Skeletal muscle tissue (tissue), 4 donors: ENCODE data around the gene RAB5A. TPM values are rescaled to one million over a fixed set of nuclear protein-coding genes. Genes with fewer than 3 reads are reported as not detected.
"Not testable (repeated sequence)": the region's sequence is repeated elsewhere in the genome, so short reads cannot be mapped to it uniquely, and the experiment has no call there.

ENCODE experiments used
- H3K27ac ChIP-seq: one replicate; pipeline ENCODE4 v1.7.0; 2013; ENCODE audit warnings: mild to moderate bottlenecking, low read depth, low read length, inconsistent platforms
- H3K27me3 ChIP-seq, 3 donors: one replicate each; pipeline ENCODE4 v1.7.0; 2013; ENCODE audit warnings: low read length in 3 of 3; ENCODE audit not compliant: control insufficient read depth in 3 of 3, insufficient read depth in 3 of 3
- H3K36me3 ChIP-seq, 3 donors: one replicate each; pipeline ENCODE4 v1.7.0; 2013; ENCODE audit warnings: low read length in 3 of 3; ENCODE audit not compliant: control insufficient read depth in 3 of 3, insufficient read depth in 3 of 3
- H3K4me1 ChIP-seq, 3 donors: one replicate each; pipeline ENCODE4 v1.7.0; 2013; ENCODE audit warnings: low read length in 3 of 3, mild to moderate bottlenecking in 3 of 3; ENCODE audit not compliant: control insufficient read depth in 3 of 3, insufficient read depth in 3 of 3
- H3K4me3 ChIP-seq, 3 donors: one replicate each; pipeline ENCODE4 v1.7.0; 2013; ENCODE audit warnings: low read length in 3 of 3
- H3K9ac ChIP-seq, 3 donors: one replicate each; pipeline ENCODE4 v1.7.0; 2013; ENCODE audit warnings: low read length in 3 of 3, mild to moderate bottlenecking in 3 of 3, moderate library complexity in 2 of 3, low read depth in 1 of 3
- H3K9me3 ChIP-seq, 3 donors: one replicate each; pipeline ENCODE4 v1.7.0; 2013; ENCODE audit warnings: low read length in 3 of 3; ENCODE audit not compliant: control insufficient read depth in 3 of 3
- total RNA-seq: library from RNA; depleted of rRNA; stranded (reverse); fragments of >200 nt; gene quantifications from one replicate; pipeline ENCODE4 v1.2.3, GENCODE V29; 2014
- donor health status: Osteomylitis.

RAB5A gene
- total RNA-seq, 1 donor from 2014 or later: 38.6 TPM

GRCh38 chr3:19967812-19968211 is 20.9 kb downstream of the RAB5A start:
- no peak overlapping the region for H3K9ac ChIP-seq
- H3K9me3 ChIP-seq: no peaks in the 10 kb centered on the region
- H3K36me3 ChIP-seq: no peaks in the 10 kb centered on the region
- no peak overlapping the region for H3K4me3 ChIP-seq
- H3K27ac ChIP-seq: no peak overlapping the region
- H3K27me3 ChIP-seq: no peaks in the 10 kb centered on the region
- no peaks in the 10 kb centered on the region for H3K4me1 ChIP-seq

GRCh38 chr3:19970327-19970726 is 23.4 kb downstream of the RAB5A start:
- H3K9me3 ChIP-seq: no peaks in the 10 kb centered on the region
- H3K36me3 ChIP-seq: peaks cover 0 to 6% (median 5%) of the 10 kb centered on the region in 3 donors
- H3K4me1 ChIP-seq: no peaks in the 10 kb centered on the region
- H3K4me3 ChIP-seq: no peak overlapping the region
- H3K9ac ChIP-seq: no peak overlapping the region
- H3K27me3 ChIP-seq: no peaks in the 10 kb centered on the region
- no peak overlapping the region for H3K27ac ChIP-seq

DNA sequence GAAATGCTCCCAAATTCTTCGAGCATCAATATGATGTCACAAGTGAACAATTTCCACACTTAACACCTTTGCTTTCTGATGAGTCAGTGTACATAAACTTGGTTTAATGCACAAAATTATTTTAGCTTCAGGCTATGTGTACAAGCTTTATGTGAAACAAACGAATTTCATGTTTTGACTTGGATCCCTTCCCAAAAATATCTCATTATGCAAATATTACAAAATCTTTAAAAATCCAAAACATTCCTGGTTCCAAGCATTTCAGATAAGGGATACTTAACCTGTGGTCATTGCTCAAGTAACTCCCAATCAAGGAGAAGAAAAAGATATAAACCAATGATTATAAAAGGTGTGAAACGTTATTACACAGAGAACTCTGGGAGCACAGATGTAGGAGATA is 25.2 kb downstream of the RAB5A start:
- H3K27me3 ChIP-seq: no peaks in the 10 kb centered on the region
- H3K9ac ChIP-seq: no peak overlapping the region
- H3K9me3 ChIP-seq: no peaks in the 10 kb centered on the region
- H3K4me3 ChIP-seq: no peak overlapping the region
- no peaks in the 10 kb centered on the region for H3K4me1 ChIP-seq
- no peak overlapping the region for H3K27ac ChIP-seq
- peaks cover 2 to 19% (median 18%) of the 10 kb centered on the region in 3 donors for H3K36me3 ChIP-seq

- not testable (repeated sequence) for H3K27ac ChIP-seq, H3K9ac ChIP-seq, H3K4me1 ChIP-seq, H3K36me3 ChIP-seq, H3K4me3 ChIP-seq, H3K27me3 ChIP-seq, H3K9me3 ChIP-seq
Measured at GRCh38 chr3:19988904-19989303, 42.0 kb downstream of the RAB5A start.

DNA sequence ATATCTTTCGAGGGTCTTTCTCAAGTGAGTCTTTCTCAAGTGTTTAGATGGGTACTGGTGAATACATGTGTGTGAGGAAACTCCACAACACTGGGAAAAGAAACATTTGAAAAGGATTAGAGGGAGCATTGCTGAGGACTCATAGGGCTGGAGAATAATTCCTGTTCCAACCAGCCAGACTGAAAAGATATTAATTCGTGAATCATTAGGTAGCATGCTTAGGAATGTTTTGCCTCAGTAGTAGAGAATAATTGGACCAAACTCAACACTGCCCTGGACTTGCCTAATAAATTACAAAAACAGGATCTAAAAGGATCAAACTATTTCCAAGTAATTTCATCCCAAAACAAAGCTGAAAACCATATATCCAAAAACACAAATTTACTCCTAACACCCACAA is 47.9 kb downstream of the RAB5A start:
- no peak overlapping the region for H3K9ac ChIP-seq
- H3K4me3 ChIP-seq: no peak overlapping the region
- no peaks in the 10 kb centered on the region for H3K4me1 ChIP-seq
- no peaks in the 10 kb centered on the region for H3K9me3 ChIP-seq
- no peaks in the 10 kb centered on the region for H3K36me3 ChIP-seq
- no peak overlapping the region for H3K27ac ChIP-seq
- H3K27me3 ChIP-seq: no peaks in the 10 kb centered on the region

GRCh38 chr3:19997502-19997901 is 50.6 kb downstream of the RAB5A start:
- H3K4me1 ChIP-seq: no peaks in the 10 kb centered on the region
- H3K9ac ChIP-seq: no peak overlapping the region
- H3K27ac ChIP-seq: no peak overlapping the region
- H3K27me3 ChIP-seq: no peaks in the 10 kb centered on the region
- H3K4me3 ChIP-seq: no peak overlapping the region
- no peaks in the 10 kb centered on the region for H3K36me3 ChIP-seq
- no peaks in the 10 kb centered on the region for H3K9me3 ChIP-seq

DNA sequence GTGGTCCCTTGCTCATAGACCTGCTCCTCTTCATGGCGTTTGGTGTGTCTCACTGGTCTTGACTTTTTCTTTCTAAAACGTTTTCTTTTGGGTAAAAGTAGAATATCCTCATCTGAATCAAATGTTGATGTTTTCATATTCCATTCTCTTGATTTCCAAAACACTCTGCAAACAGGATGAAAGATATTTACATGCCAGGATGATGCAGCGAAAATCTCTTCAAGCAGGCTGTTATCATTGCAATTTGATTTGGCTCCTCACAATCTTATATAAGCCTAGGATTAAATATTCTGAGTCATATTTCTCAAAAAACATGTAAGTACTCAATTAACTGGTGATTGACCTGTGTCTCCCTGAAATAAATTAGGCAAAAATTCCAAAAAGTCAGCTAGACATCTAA is 55.0 kb downstream of the RAB5A start:
- Histone ChIP-seq H3K27ac (no peak overlapping the region), H3K4me3 (no peak overlapping the region), H3K9me3 (no peaks in the 10 kb centered on the region), H3K9ac (no peak overlapping the region), H3K36me3 (no peaks in the 10 kb centered on the region), H3K27me3 (no peaks in the 10 kb centered on the region), H3K4me1 (no peaks in the 10 kb centered on the region)

- Histone ChIP-seq H3K36me3 (no peaks in the 10 kb centered on the region), H3K4me3 (no peak overlapping the region), H3K27ac (no peak overlapping the region), H3K4me1 (no peaks in the 10 kb centered on the region), H3K9ac (no peak overlapping the region), H3K9me3 (no peaks in the 10 kb centered on the region), H3K27me3 (no peaks in the 10 kb centered on the region)
Measured at GRCh38 chr3:20007960-20008359, 61.1 kb downstream of the RAB5A start.

- H3K27me3 ChIP-seq: no peaks in the 10 kb centered on the region
- no peak overlapping the region for H3K4me3 ChIP-seq
- H3K9ac ChIP-seq: no peak overlapping the region
- no peak overlapping the region for H3K27ac ChIP-seq
- no peaks in the 10 kb centered on the region for H3K4me1 ChIP-seq
- no peaks in the 10 kb centered on the region for H3K36me3 ChIP-seq
- H3K9me3 ChIP-seq: no peaks in the 10 kb centered on the region
Measured at GRCh38 chr3:20008646-20009045, 61.7 kb downstream of the RAB5A start.

DNA sequence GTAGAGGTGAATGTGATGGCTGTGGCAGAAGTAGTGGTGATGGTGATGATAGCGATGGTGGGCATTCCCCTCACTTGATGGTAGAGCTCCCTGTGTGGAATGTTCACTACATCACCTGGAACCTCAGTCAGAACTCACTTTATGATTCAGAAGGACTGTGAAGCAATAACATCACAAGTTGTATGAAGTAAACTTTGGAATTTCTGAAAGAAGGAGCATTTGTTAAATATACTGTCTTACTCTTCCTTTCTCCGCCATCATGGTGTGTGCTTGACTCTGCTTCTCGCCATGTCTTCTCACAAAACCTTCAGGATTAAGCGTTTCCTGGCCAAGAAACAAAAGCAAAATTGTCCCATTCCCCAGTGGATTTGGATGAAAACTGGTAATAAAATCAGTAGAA is 65.3 kb downstream of the RAB5A start, which contains the start of gene PP2D1:
PP2D1 (minus strand) TSS at position 101 of the 400 bp plus-strand sequence. CDS start 192 bp downstream, outside the sequence.
- Histone ChIP-seq H3K9ac (no peak within 1 kb of the TSS), H3K9me3 (no peaks in the 10 kb centered on the region), H3K4me3 (no peak within 1 kb of the TSS), H3K36me3 (no peaks in the 10 kb centered on the region), H3K27ac (no peak within 1 kb of the TSS), H3K27me3 (no peaks in the 10 kb centered on the region), H3K4me1 (no peaks in the 10 kb centered on the region)

DNA sequence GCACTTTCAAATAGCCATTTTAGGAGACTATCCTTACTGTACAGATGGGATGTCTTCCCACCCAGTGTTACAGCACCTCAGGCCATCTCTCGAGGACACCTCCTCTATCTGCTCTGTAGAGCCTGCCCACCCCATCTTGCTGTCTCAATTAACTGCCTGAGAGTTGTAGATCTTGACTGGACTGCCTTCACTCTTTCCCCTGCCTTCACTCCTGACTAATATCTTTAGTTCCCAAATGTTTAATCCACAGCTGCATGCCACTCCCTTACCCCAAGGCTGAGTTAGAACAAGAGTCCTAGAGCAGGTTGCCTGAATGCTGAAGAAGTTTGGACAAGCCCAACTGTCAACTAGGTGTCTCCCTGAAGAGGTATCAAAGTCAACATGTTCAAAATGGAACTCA is 66.5 kb downstream of the RAB5A start:
- Histone ChIP-seq H3K4me3 (no peak overlapping the region), H3K9me3 (no peaks in the 10 kb centered on the region), H3K4me1 (no peaks in the 10 kb centered on the region), H3K27me3 (no peaks in the 10 kb centered on the region), H3K27ac (no peak overlapping the region), H3K9ac (no peak overlapping the region), H3K36me3 (no peaks in the 10 kb centered on the region)
